NCI-H2171 treated with DMSO at 0.1 percent for 48 hours (cell line): ENCODE measurements around the gene CCL27.

Experiments used
- DNase-seq: peaks from one replicate; lab custom pipeline; 2025; lab: John Stamatoyannopoulos, UW

Gene CCL27

DNA sequence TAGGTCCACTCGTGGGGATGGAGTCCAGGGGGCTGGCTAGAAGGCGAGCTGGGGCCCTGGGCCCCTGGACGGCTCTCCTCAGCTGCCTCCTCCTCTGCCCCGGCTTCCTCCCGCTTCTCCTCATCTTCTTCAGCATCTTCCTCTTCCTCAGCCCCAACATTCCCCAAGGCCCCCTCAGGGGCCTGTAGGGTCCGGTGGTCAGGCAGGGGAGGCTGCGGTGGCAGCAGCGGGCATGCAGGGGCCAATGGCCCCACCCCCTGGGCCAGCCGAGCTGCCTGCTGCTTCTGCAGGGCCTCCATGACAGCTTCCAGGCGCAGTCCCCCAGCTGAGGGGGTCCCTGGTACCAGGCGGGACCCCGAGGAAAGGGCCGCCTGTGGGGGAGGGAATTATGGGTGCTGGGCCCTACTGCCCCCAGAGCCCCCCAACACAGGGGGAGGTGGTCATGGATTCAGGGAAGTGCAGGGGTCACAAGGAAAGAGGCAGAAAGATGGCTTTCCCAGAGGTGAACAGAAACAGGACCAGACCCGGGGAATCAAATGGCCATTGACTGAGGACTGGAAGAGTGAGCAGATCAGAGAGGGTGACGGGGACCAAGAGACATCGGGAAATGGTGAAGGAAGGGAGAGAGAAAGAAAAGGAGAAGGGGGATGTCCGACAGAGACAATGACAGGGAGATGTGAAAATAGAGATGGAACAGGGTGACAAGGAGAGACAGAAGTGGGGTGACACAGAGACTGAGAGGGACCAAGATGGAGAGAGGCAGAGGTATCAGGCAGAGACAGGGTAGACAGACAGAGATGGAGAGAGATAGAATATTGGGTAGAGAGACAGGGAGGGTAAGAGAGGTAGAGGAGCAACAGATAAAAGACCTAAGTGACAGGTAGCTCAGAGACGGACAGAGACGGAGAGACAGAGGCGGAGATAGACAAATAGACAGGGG, 34.5 kb downstream of the CCL27 start:
- DNase-seq = no peak

DNA sequence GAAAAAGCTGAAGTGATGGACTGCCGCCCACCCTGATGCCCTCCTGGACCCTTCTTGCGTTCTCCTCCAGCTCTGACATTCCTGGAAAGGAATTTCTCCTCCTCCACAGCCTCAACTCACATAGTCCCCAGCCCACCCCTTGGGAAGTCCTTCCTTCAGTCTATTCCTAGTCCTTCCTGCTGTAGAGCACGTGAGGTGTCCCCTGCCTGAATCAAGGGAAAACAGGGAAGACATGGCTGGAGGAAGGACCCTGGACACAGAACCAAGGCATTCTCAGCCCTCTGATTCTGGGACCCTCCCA, 37.3 kb downstream of the CCL27 start:
- DNase-seq = no peak

DNA sequence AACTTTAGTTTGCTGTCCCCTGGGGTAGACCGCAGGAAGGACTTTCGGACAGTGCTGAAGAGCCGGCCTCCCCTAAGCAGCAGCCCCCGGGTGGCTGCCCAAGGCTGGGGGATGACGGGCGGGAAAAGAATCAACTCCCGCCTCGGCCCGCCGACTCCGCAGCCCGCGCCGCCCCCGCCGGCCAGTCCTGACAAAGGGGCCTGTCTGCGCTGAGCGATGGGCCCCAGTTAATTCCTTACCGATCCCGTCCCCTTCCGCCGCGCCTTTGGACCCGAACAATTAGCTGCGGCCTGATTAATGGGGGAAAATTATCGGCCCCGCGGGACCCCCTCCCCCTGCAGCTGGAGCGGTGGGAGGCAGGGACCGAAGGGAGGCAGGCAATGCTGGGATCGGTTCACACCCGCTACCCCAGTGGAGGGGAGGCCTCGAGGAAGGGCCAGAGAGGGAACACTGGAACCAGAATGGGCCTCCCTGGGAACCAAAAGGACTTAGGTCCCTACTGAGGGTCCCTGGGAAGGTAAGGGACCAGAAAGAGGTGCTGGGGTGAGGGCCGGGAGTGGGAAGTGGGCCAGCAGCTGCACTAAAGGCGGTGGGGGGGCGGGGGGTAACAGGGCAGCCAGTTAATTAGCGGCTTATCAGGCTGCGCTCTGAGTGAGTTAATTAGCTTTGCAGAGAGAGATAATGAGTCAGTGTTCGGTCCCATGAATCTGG, 37.8 kb downstream of the CCL27 start:
- no peak for DNase-seq

DNA sequence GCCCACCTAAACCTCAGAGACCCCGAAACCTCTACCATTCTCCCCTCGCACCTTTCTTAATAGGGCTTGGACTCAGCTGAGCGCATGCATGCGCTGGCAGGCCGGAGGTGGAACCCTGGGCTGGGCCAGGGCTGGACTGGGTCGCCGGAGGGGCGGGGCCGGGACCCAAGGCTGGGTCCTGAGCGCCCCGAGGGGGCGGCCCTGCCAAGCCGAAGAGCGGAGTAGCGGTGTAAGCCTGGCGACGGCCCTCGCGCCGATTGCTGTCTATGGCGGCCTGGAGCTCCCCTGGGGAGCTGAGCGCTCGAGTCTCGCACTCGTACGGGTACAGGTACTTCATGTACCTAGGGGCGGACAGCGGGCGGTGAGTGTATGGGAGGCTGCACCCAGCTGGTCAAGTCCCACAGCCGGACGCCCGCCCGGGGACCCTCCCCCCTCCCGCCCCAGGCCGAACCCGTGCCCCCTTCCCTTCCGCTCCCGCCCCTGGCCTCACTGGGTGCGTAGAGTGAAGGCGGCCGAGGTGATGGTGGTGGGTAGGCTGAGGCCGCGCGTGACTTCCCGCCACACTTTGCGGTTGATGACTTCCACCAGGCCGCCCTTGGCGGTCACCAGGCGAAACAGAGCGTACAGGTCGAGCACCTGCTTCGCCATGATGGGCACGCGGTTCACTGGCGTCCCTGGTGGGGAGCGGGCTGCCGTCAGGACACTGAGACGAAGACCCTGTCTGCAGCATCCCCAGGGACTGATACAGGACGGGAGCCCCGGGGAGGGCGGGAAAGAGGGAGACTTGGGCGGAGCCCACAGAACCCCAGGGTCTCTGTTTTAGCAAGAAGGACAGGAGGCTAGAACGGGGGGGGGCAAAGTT, 38.9 kb downstream of the CCL27 start:
- no peak for DNase-seq

DNA sequence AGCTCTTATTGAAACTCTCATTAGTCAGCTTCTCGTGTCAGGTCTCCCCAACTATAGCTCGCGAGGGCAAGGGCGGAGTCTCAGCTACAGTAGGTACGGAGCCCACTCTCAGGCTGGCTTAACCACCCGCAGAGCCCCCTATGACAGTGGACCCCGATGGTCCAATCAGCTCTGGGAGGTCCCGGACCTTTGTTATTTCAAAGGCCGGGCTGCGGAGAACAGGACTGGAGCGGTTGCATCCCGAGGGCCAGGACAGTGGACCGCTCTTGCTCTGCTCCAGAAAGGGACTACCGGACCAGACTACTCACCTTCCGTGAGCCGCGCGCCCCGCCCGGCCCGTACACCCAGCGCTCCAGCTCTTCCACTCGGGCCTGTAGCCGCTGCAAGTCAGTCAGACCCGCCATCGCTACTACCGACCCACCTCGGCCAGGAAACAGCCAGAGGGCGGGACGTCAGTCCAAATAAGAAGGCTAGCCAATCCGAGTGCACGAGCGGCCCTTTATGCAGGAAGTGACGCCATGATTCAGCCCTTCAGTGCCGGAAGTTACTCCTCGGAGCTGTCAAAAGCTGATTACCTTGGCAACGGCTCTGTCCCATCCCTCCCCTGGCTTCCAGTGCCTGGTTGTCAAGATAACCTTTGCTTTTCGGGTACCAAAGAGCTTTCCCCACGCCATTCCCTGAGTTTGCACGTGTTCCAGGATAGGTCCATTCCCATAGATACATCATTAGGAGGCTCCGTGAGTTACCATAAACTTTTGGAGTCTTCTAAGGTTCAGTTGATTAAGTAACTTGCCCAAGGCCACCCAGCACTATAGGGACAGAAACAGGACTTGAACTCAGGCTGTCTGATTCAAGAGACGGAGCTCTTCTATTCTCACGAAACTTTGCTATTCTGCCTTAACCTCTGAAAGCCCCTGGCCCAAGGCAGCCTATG, 42.1 kb downstream of the CCL27 start, which contains the start of gene DCTN3:
TSS of gene DCTN3 (minus strand) at position 435 of the 934 bp plus-strand sequence. CDS start at position 404, 31 bp downstream.
- peak; percentile 87 for DNase-seq

DNA sequence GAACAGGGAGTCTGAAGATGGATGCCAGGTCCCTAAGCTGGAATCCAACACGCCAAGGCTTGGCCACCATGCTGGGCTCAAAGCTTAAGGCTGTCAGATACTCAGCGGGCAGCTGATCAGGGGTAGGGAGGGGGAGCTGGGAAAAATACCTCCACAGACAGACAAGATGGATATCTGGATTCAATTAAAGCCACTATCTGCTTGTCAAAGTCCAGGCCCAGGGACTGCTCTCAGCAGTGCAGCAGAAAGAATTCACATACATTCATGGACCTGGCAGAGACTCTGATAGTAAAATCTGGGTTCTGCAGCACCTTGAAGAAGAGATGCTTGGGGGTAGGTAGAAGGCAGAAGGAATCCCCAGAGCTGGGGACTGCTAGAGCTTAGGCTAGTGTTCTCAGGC, 47.3 kb downstream of the CCL27 start:
- no peak for DNase-seq

DNA sequence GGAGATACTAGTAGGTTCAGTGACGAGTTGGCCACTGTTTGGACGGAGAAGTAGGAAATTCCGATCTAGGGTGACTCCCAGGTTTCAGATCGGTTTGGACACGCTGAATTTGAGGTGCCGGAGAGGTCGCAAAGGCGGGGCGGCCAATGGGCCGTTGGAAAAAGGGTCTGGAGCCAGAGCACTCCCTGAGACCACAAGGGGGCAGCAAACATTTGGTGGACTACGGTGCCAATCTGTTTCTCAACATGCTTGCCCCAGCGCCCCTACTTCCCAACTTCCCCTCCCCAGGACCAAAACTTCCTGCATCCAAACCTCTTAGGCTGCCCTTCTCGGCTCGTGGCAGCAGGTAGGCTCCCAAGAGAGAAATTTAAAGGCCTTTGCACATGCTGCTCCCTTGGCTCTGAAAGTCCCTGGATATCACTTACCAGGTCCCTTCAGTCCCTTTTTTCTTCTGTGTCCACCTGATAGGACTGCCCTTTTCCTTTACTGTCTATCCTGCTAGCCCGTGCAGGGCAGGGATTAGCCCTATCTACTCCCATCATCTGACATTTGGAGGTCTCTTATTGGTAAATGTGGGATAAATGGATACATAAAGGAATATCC, 49.6 kb downstream of the CCL27 start:
- peak; percentile 47 for DNase-seq
